ENCODE results near the gene ALAD.

DNA sequence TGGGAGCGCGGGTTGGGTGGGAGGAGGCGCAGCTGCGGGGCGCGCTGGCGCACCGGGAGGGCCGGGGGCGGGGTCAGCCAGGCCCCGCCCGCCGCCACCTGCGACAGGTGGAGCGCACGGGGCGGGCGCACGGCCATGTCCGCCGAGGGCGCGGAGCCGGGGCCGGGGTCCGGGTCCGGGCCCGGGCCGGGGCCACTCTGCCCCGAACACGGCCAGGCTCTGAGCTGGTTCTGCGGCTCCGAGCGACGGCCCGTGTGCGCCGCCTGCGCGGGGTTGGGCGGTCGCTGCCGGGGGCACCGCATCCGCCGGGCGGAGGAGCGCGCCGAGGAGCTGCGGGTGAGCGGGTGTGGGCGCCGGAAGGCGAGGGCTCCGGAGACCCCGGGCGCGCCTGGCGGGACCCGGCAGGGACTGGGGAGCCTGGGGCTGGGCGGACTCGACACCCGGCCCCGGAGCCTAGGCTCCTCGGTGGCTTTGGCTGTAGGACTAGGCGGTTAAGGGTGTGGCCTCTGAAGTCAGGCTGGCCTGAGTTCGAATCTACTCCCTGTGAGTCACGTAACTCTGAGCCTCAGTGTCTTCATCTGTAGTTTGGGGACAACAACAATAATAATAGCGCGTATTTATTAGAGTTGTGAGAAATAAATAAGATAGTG, 51.5 kb downstream of the ALAD start, which contains the start of gene BSPRY:
- TF ChIP-seq POLR2AphosphoS5 (IDR thresholded peaks at IDR 0.05): no peak
- TF ChIP-seq CTCF (IDR thresholded peaks at IDR 0.05; ENCODE audit: poor library complexity, severe bottlenecking): no peak
- TF ChIP-seq, protein P1, sequence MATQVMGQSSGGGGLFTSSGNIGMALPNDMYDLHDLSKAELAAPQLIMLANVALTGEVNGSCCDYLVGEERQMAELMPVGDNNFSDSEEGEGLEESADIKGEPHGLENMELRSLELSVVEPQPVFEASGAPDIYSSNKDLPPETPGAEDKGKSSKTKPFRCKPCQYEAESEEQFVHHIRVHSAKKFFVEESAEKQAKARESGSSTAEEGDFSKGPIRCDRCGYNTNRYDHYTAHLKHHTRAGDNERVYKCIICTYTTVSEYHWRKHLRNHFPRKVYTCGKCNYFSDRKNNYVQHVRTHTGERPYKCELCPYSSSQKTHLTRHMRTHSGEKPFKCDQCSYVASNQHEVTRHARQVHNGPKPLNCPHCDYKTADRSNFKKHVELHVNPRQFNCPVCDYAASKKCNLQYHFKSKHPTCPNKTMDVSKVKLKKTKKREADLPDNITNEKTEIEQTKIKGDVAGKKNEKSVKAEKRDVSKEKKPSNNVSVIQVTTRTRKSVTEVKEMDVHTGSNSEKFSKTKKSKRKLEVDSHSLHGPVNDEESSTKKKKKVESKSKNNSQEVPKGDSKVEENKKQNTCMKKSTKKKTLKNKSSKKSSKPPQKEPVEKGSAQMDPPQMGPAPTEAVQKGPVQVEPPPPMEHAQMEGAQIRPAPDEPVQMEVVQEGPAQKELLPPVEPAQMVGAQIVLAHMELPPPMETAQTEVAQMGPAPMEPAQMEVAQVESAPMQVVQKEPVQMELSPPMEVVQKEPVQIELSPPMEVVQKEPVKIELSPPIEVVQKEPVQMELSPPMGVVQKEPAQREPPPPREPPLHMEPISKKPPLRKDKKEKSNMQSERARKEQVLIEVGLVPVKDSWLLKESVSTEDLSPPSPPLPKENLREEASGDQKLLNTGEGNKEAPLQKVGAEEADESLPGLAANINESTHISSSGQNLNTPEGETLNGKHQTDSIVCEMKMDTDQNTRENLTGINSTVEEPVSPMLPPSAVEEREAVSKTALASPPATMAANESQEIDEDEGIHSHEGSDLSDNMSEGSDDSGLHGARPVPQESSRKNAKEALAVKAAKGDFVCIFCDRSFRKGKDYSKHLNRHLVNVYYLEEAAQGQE (IDR thresholded peaks at IDR 0.05; ENCODE audit: borderline replicate concordance): no peak
- no peak for TF ChIP-seq EZH2 (IDR thresholded peaks at IDR 0.05; ENCODE audit: borderline replicate concordance, insufficient read depth, low read length, poor library complexity, severe bottlenecking)
- TF ChIP-seq EP300 (conservative IDR thresholded peaks at IDR 0.05; ENCODE audit: poor library complexity, severe bottlenecking): no peak
- no peak for TF ChIP-seq TAF1 (IDR thresholded peaks at IDR 0.05; ENCODE audit: low read depth)
- no peak for TF ChIP-seq RAD21 (conservative IDR thresholded peaks at IDR 0.05)
- TF ChIP-seq MXI1 (conservative IDR thresholded peaks at IDR 0.05; ENCODE audit: poor library complexity, severe bottlenecking): no peak
- no peak for TF ChIP-seq SMC3 (conservative IDR thresholded peaks at IDR 0.05; ENCODE audit: poor library complexity)
